GM21576 (cell line): ENCODE data around the gene MMEL1.
"Not testable (repeated sequence)": the region's sequence is repeated elsewhere in the genome, so short reads cannot be mapped to it uniquely, and the experiment has no call there.

Experiments
- ATAC-seq: cut with Tn5 transposase; IDR thresholded peaks from one replicate; pipeline ENCODE4 v1.9.1; 2021; ENCODE audit warnings: mild to moderate bottlenecking, moderate library complexity; ENCODE audit not compliant: unreplicated experiment

Gene MMEL1

GRCh38 chr1:2629627-2630497 is 3.0 kb downstream of the MMEL1 start:
- no peak for ATAC-seq

GRCh38 chr1:2628933-2629626 is 3.7 kb downstream of the MMEL1 start:
- no peak for ATAC-seq

GRCh38 chr1:2628191-2628932 is 4.5 kb downstream of the MMEL1 start:
- ATAC-seq, result no peak

GRCh38 chr1:2627746-2628145 is 5.1 kb downstream of the MMEL1 start:
- no peak for ATAC-seq

GRCh38 chr1:2625748-2626147 is 7.1 kb downstream of the MMEL1 start:
- not testable (repeated sequence) for ATAC-seq

GRCh38 chr1:2625311-2625710 is 7.5 kb downstream of the MMEL1 start:
- ATAC-seq, result no peak

GRCh38 chr1:2624735-2625300 is 8.0 kb downstream of the MMEL1 start:
- no peak for ATAC-seq

GRCh38 chr1:2623571-2624337 is 9.1 kb downstream of the MMEL1 start:
- ATAC-seq, result no peak

GRCh38 chr1:2617971-2618470 is 14.8 kb downstream of the MMEL1 start:
- no peak for ATAC-seq

GRCh38 chr1:2614145-2614544 is 18.7 kb downstream of the MMEL1 start:
- no peak for ATAC-seq

- no peak for ATAC-seq
These were observed 20.0 kb downstream of the MMEL1 start for GRCh38 chr1:2612591-2613365.

- no peak for ATAC-seq
These were observed 21.0 kb downstream of the MMEL1 start for GRCh38 chr1:2611621-2612437.

GRCh38 chr1:2611031-2611501 is 21.8 kb downstream of the MMEL1 start:
- ATAC-seq, result no peak

- no peak for ATAC-seq
These were observed 22.5 kb downstream of the MMEL1 start for GRCh38 chr1:2610036-2610959.

- no peak for ATAC-seq
These were observed 23.3 kb downstream of the MMEL1 start for GRCh38 chr1:2609319-2610035.

- ATAC-seq, result no peak
These were observed 25.1 kb downstream of the MMEL1 start for GRCh38 chr1:2607641-2608091.
